ENCODE results near the gene PRRC2C. TPM values are rescaled to one million over a fixed set of nuclear protein-coding genes. Genes with fewer than 3 reads are reported as not detected.

PRRC2C gene
- total RNA-seq, 1 experiment from 2014 or later, result 199 TPM

- Histone ChIP-seq H3K4me1 (ENCODE audit: insufficient read depth, low read length) (no peaks in the 10 kb centered on the region), H3K9me2 (replicated peaks; ENCODE audit: low read length) (peaks cover 4% of the 10 kb centered on the region; the same call in 1 of the 2 replicates), H3K4me2 (ENCODE audit: low read length) (no peak overlapping the region), H4K20me1 (ENCODE audit: low read length) (no peaks in the 10 kb centered on the region), H3K27me3 (ENCODE audit: low read length) (peaks cover 43% of the 10 kb centered on the region), H2AFZ (ENCODE audit: low read length) (no peak overlapping the region), H3K27ac (ENCODE audit: low read length) (no peak overlapping the region), H3K9ac (ENCODE audit: low read length) (no peak overlapping the region), H3K4me3 (ENCODE audit: low read length) (no peak overlapping the region), H3K9me3 (ENCODE audit: low read length) (no peaks in the 10 kb centered on the region), H3F3A (ENCODE audit: low read length, unreplicated experiment) (no peaks in the 10 kb centered on the region), H3K36me3 (ENCODE audit: low read depth, low read length) (no peaks in the 10 kb centered on the region), H3K79me2 (ENCODE audit: low read length) (no peaks in the 10 kb centered on the region)
- ChIA-PET CTCF (no interaction called here), POLR2A (ENCODE audit: unreplicated experiment) (no interaction called here)
- DNase-seq (no peak), ATAC-seq (no peak)
- intact Hi-C loops (cut with micrococcal nuclease), result no loop called here
- no TSS peak for BruUV-seq (replicated peaks)
- no peak for TF ChIP-seq EZH2phosphoT487 (IDR thresholded peaks at IDR 0.05; ENCODE audit: borderline replicate concordance, low read length)
- TF ChIP-seq CTCF (conservative IDR thresholded peaks at IDR 0.05; ENCODE audit: low read depth, low read length), result no peak
- no peak for TF ChIP-seq EZH2 (IDR thresholded peaks at IDR 0.05; ENCODE audit: low read length, unreplicated experiment)
Observed at GRCh38 chr1:171625225-171625624, 139.9 kb downstream of the PRRC2C start.

GRCh38 chr1:171627020-171627419, 141.7 kb downstream of the PRRC2C start:
- H2AFZ ChIP-seq (ENCODE audit: low read length), result no peak overlapping the region
- H4K20me1 ChIP-seq (ENCODE audit: low read length), result no peaks in the 10 kb centered on the region
- TF ChIP-seq EZH2phosphoT487 (IDR thresholded peaks at IDR 0.05; ENCODE audit: borderline replicate concordance, low read length), result no peak
- TF ChIP-seq CTCF (conservative IDR thresholded peaks at IDR 0.05; ENCODE audit: low read depth, low read length), result no peak
- no peak for TF ChIP-seq EZH2 (IDR thresholded peaks at IDR 0.05; ENCODE audit: low read length, unreplicated experiment)
- no peak overlapping the region for H3K4me3 ChIP-seq (ENCODE audit: low read length)
- no peak overlapping the region for H3K4me2 ChIP-seq (ENCODE audit: low read length)
- no peaks in the 10 kb centered on the region for H3K9me3 ChIP-seq (ENCODE audit: low read length)
- H3K4me1 ChIP-seq (ENCODE audit: insufficient read depth, low read length), result no peaks in the 10 kb centered on the region
- BruUV-seq (replicated peaks), result no TSS peak
- DNase-seq (no peak), ATAC-seq (no peak)
- no peaks in the 10 kb centered on the region for H3F3A ChIP-seq (ENCODE audit: low read length, unreplicated experiment)
- H3K27me3 ChIP-seq (ENCODE audit: low read length), result peaks cover 54% of the 10 kb centered on the region
- ChIA-PET POLR2A (ENCODE audit: unreplicated experiment) (no interaction called here), CTCF (no interaction called here)
- no peaks in the 10 kb centered on the region for H3K36me3 ChIP-seq (ENCODE audit: low read depth, low read length)
- H3K79me2 ChIP-seq (ENCODE audit: low read length), result no peaks in the 10 kb centered on the region
- no peak overlapping the region for H3K27ac ChIP-seq (ENCODE audit: low read length)
- H3K9ac ChIP-seq (ENCODE audit: low read length), result no peak overlapping the region
- intact Hi-C loops (cut with micrococcal nuclease), result no loop called here
- peaks cover 4% of the 10 kb centered on the region; the same call in 1 of the 2 replicates for H3K9me2 ChIP-seq (replicated peaks; ENCODE audit: low read length)

GRCh38 chr1:171628225-171628624, 142.9 kb downstream of the PRRC2C start:
- H3K4me1 ChIP-seq (ENCODE audit: insufficient read depth, low read length), result no peaks in the 10 kb centered on the region
- ATAC-seq (no peak), DNase-seq (no peak)
- H3F3A ChIP-seq (ENCODE audit: low read length, unreplicated experiment), result no peaks in the 10 kb centered on the region
- no peaks in the 10 kb centered on the region for H3K36me3 ChIP-seq (ENCODE audit: low read depth, low read length)
- H3K4me2 ChIP-seq (ENCODE audit: low read length), result no peak overlapping the region
- no peak overlapping the region for H3K4me3 ChIP-seq (ENCODE audit: low read length)
- no peaks in the 10 kb centered on the region for H4K20me1 ChIP-seq (ENCODE audit: low read length)
- H2AFZ ChIP-seq (ENCODE audit: low read length), result no peak overlapping the region
- peaks cover 56% of the 10 kb centered on the region for H3K27me3 ChIP-seq (ENCODE audit: low read length)
- H3K9ac ChIP-seq (ENCODE audit: low read length), result no peak overlapping the region
- H3K9me2 ChIP-seq (replicated peaks; ENCODE audit: low read length), result peaks cover 4% of the 10 kb centered on the region; the same call in 1 of the 2 replicates
- no peaks in the 10 kb centered on the region for H3K9me3 ChIP-seq (ENCODE audit: low read length)
- ChIA-PET POLR2A (ENCODE audit: unreplicated experiment) (no interaction called here), CTCF (no interaction called here)
- TF ChIP-seq EZH2phosphoT487 (IDR thresholded peaks at IDR 0.05; ENCODE audit: borderline replicate concordance, low read length), result no peak
- TF ChIP-seq CTCF (conservative IDR thresholded peaks at IDR 0.05; ENCODE audit: low read depth, low read length), result no peak
- TF ChIP-seq EZH2 (IDR thresholded peaks at IDR 0.05; ENCODE audit: low read length, unreplicated experiment), result no peak
- intact Hi-C loops (cut with micrococcal nuclease), result no loop called here
- no TSS peak for BruUV-seq (replicated peaks)
- H3K27ac ChIP-seq (ENCODE audit: low read length), result no peak overlapping the region
- no peaks in the 10 kb centered on the region for H3K79me2 ChIP-seq (ENCODE audit: low read length)

All from PC-3 (cell line).